Epithelial cell of esophagus (primary cell): ENCODE measurements around the gene SLC10A3.

Experiments
- DNase-seq: peaks from one replicate; pipeline ENCODE4 v3.0.0; 2010; ENCODE audit warnings: low read depth
- H3K4me3 ChIP-seq: 2 replicates; pipeline ENCODE4 v1.5.1; 2011; ENCODE audit warnings: mild to moderate bottlenecking, low read length, control low read depth
- TF ChIP-seq, protein P1 (sequence below): IDR thresholded peaks from 2 replicates; pipeline ENCODE4 v1.5.1; 2011; ENCODE audit warnings: low read depth, mild to moderate bottlenecking, low read length, control low read depth, inconsistent platforms; ENCODE audit not compliant: insufficient read depth; ENCODE audit errors: missing control alignments

The SLC10A3 gene

DNA sequence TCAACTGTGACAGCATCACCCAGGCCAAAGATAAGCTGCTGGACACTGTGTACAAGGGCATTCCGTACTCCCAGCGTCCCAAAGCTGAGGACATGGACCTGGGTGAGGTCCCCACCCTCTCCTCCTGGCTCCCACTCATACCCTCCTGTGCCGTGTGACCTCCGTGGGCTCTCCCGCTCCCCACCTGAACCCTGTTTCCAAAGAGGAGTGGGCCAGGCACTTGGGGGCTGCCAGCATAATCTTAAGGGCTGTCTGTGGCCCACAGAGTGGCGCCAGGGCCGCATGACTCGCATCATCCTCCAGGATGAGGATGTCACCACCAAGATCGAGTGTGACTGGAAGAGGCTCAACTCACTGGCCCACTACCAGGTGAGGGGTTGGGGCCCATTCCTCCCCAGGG lies 21.3 kb downstream of the SLC10A3 start:
- DNase-seq: no peak

DNA sequence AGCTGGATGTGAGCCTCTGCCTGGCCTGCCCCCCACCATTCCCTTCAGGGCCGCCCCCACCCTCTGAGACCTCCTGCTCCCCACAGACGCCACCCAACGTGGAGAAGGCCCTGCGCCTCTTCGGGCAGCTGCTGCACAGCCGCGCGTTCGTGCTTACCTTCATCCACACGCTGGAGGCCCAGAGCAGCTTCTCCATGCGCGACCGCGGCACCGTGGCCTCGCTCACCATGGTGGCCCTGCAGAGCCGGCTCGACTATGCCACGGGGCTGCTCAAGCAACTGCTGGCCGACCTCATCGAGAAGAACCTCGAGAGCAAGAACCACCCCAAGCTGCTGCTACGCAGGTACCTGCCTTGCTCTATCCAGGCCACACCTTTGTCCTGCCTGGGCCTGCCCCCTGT lies 22.2 kb downstream of the SLC10A3 start:
- DNase-seq: no peak
- TF ChIP-seq, protein P1, sequence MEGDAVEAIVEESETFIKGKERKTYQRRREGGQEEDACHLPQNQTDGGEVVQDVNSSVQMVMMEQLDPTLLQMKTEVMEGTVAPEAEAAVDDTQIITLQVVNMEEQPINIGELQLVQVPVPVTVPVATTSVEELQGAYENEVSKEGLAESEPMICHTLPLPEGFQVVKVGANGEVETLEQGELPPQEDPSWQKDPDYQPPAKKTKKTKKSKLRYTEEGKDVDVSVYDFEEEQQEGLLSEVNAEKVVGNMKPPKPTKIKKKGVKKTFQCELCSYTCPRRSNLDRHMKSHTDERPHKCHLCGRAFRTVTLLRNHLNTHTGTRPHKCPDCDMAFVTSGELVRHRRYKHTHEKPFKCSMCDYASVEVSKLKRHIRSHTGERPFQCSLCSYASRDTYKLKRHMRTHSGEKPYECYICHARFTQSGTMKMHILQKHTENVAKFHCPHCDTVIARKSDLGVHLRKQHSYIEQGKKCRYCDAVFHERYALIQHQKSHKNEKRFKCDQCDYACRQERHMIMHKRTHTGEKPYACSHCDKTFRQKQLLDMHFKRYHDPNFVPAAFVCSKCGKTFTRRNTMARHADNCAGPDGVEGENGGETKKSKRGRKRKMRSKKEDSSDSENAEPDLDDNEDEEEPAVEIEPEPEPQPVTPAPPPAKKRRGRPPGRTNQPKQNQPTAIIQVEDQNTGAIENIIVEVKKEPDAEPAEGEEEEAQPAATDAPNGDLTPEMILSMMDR: no peak

More for the DNA sequence above, 21.3 kb downstream of the SLC10A3 start:
- TF ChIP-seq, protein P1: no peak
- H3K4me3 ChIP-seq: no peak overlapping the region

DNA sequence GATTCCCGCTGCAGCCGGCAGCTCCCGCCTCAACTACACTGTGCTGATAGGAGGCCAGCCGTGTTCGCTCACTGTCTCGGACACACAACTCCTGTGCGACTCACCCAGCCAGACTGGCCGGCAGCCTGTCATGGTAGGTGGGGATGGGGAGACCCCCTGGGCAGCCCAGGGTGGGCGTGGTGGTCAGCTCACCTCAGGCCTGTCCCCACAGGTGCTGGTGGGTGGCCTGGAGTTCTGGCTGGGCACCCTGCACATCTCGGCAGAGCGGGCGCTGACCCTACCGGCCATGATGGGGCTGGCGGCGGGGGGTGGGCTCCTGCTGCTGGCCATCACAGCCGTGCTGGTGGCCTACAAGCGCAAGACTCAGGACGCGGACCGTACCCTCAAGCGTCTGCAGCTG lies 22.9 kb downstream of the SLC10A3 start:
- no peak for DNase-seq
- TF ChIP-seq, protein P1: no peak
- H3K4me3 ChIP-seq: no peak overlapping the region

More for the DNA sequence above, 22.2 kb downstream of the SLC10A3 start:
- no peak overlapping the region for H3K4me3 ChIP-seq

DNA sequence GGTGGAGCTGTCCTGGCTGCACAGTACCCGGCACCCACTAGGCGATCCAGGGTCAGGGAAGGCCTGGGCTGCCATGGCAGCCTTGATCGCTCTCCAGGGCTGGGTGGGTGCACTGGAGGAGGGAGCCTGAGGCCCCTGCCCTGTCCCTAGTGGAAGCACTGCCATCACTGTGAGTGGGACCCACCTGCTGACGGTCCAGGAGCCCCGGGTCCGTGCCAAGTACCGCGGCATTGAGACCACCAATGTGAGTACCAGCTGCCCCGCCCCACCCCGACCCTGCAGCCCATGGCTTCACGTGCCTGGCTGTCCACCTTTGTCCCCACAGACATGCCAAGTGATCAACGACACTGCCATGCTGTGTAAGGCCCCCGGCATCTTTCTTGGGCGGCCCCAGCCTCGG lies 23.5 kb downstream of the SLC10A3 start:
- no peak for DNase-seq
- no peak overlapping the region for H3K4me3 ChIP-seq
- TF ChIP-seq, protein P1: no peak

DNA sequence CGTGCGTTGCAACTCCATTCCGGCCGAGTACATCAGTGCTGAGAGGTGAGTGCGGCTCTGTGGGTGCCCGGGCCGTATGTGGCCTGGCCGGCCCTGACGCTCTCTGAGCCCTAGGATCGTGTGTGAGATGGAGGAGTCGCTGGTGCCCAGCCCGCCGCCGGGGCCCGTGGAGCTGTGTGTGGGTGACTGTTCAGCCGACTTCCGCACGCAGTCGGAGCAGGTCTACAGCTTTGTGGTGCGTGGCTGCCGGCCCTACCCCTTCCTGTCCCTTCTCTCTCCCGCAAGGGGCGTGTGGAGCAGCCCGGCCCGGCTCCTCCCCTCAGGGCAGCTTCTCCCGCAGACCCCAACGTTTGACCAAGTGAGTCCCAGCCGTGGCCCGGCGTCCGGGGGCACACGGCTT lies 24.4 kb downstream of the SLC10A3 start:
- TF ChIP-seq, protein P1: no peak
- H3K4me3 ChIP-seq: no peak overlapping the region
- no peak for DNase-seq

DNA sequence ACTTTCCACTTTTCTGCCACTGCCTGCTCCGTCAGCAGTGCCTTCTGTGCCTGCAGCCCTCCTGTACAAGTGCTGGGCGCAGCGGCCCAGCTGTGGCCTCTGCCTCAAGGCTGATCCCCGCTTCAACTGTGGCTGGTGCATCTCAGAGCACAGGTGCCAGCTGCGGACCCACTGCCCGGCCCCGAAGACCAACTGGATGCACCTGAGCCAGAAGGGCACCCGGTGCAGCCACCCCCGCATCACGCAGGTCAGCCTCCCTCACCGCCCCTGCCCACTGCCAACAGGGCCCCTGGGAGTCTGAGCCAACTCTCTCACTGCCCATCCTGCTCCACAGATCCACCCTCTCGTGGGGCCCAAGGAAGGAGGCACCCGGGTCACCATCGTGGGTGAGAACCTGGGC lies 24.8 kb downstream of the SLC10A3 start:
- TF ChIP-seq, protein P1: no peak
- no peak overlapping the region for H3K4me3 ChIP-seq
- DNase-seq: no peak

DNA sequence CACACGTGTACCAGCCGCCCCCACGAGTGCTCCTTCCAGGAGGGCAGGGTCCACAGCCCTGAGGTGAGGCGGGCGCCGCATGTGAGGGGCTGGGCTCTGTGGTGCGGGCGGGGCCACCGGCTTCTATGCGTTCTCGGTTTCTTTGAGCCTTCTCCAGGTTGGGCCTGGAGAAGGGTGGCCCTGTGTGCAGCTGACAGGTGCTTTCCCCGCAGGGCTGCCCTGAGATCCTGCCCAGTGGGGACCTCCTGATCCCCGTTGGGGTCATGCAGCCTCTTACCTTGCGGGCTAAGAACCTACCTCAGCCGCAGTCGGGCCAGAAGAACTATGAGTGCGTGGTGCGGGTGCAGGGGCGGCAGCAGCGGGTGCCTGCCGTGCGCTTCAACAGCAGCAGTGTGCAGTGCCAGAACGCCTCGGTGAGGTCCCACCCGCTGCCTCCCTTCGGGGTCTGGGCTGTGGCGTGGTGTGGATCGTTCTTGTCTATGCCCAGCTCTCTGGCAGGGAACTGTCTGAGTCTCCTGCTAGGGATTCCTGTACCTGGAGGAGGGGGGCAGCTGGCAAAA lies 25.5 kb downstream of the SLC10A3 start:
- DNase-seq: no peak
- TF ChIP-seq, protein P1: no peak
- no peak overlapping the region for H3K4me3 ChIP-seq
